Activated CD8-positive, alpha-beta memory T cell treated with anti-CD3 and anti-CD28 coated beads for 1 hour (primary cell): Measurements from ENCODE around the gene CCL20.
"Not testable (repeated sequence)": the region's sequence is repeated elsewhere in the genome, so short reads cannot be mapped to it uniquely, and the experiment has no call there.

Source experiments
- DNase-seq, 2 donors: peaks; one replicate each; pipeline ENCODE4 v3.0.0-alpha.2; 2020; ENCODE audit warnings: low read depth in 1 of 2; ENCODE audit errors: extremely low read depth in 1 of 2

CCL20 gene

GRCh38 chr2:227828477-227828912, 14.9 kb downstream of the CCL20 start:
- no peak for DNase-seq

- DNase-seq: no peak
These were observed 15.7 kb downstream of the CCL20 start for GRCh38 chr2:227829337-227829736.

- DNase-seq: no peak
These were observed 20.8 kb downstream of the CCL20 start for GRCh38 chr2:227834423-227834822.

- DNase-seq: no peak
These were observed 21.4 kb downstream of the CCL20 start for GRCh38 chr2:227834916-227835650.

- not testable (repeated sequence) for DNase-seq
These were observed 25.9 kb downstream of the CCL20 start for GRCh38 chr2:227839339-227840129.

GRCh38 chr2:227846831-227847230, 33.2 kb downstream of the CCL20 start:
- no peak for DNase-seq

- no peak for DNase-seq
These were observed 34.5 kb downstream of the CCL20 start for GRCh38 chr2:227848146-227848545.

GRCh38 chr2:227848586-227848985, 34.9 kb downstream of the CCL20 start:
- DNase-seq: no peak

- DNase-seq: no peak
These were observed 36.3 kb downstream of the CCL20 start for GRCh38 chr2:227849906-227850305.

GRCh38 chr2:227853204-227853629, 39.6 kb downstream of the CCL20 start:
- no peak for DNase-seq

GRCh38 chr2:227853765-227854271, 40.2 kb downstream of the CCL20 start:
- DNase-seq: no peak

- no peak for DNase-seq
These were observed 41.8 kb downstream of the CCL20 start for GRCh38 chr2:227855440-227855839.

GRCh38 chr2:227856697-227857096, 43.1 kb downstream of the CCL20 start:
- DNase-seq: no peak

- DNase-seq: no peak
These were observed 46.6 kb downstream of the CCL20 start for GRCh38 chr2:227860221-227860641.

GRCh38 chr2:227861011-227861410, 47.4 kb downstream of the CCL20 start:
- DNase-seq: no peak

- no peak for DNase-seq
These were observed 48.6 kb downstream of the CCL20 start for GRCh38 chr2:227862227-227862740.

- no peak for DNase-seq
These were observed 49.3 kb downstream of the CCL20 start for GRCh38 chr2:227862741-227863588.

GRCh38 chr2:227864161-227864756, 50.6 kb downstream of the CCL20 start:
- no peak for DNase-seq

GRCh38 chr2:227865291-227865690, 51.6 kb downstream of the CCL20 start:
- DNase-seq: no peak
